ENCODE measurements around the gene BCL2L1.
"Not testable (repeated sequence)": the region's sequence is repeated elsewhere in the genome, so short reads cannot be mapped to it uniquely, and the experiment has no call there.

DNA sequence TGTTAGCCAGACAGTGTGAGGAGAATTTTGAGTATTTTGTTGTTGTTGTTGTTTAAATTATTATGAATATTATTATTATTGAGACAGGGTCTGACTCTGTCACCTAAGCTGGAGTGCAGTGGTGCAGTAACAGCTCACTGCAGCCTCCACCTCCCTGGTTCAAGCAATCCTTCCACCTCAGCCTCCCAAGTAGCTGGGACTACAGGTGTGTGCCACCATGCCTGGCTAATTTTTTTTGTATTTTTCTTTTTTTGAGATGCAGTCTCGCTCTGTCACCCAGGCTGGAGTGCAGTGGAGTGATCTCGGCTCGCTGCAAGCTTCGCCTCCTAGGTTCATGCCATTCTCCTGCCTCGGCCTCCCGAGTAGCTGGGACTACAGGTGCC is 99.6 kb downstream of the BCL2L1 start:
- not testable (repeated sequence) for TF ChIP-seq CTCF (IDR thresholded peaks at IDR 0.05; ENCODE audit: poor library complexity, severe bottlenecking); RAD21 (conservative IDR thresholded peaks at IDR 0.05)
